Activated CD4-positive, alpha-beta T cell treated with anti-CD3 and anti-CD28 coated beads, Interleukin-2, amount 10 ng/mL, durations not matched to agents 24 days and 14 days (primary cell): Measurements from ENCODE around the gene WAPL. TPM values are rescaled to one million over a fixed set of nuclear protein-coding genes. Genes with fewer than 3 reads are reported as not detected.

Source experiments
- DNase-seq: peaks from one replicate; pipeline ENCODE4 v3.0.0; 2022
- H3K27ac Mint-ChIP-seq: one replicate; pipeline ENCODE4 v1.8.0; 2022; ENCODE audit warnings: mild to moderate bottlenecking, mixed read lengths
- H3K27me3 Mint-ChIP-seq: one replicate; pipeline ENCODE4 v1.8.0; 2022; ENCODE audit warnings: mixed read lengths
- H3K36me3 Mint-ChIP-seq: one replicate; pipeline ENCODE4 v1.8.0; 2022; ENCODE audit warnings: low read depth, mild to moderate bottlenecking, mixed read lengths
- H3K4me1 Mint-ChIP-seq: one replicate; pipeline ENCODE4 v1.8.0; 2021; ENCODE audit warnings: mixed read lengths
- H3K4me3 Mint-ChIP-seq: one replicate; pipeline ENCODE4 v1.8.0; 2022; ENCODE audit warnings: mild to moderate bottlenecking, moderate library complexity, mixed read lengths
- H3K9me3 Mint-ChIP-seq: one replicate; pipeline ENCODE4 v1.8.0; 2021; ENCODE audit warnings: mixed read lengths
- intact Hi-C: fragments of 100-400 bp; cut with micrococcal nuclease; formaldehyde crosslinking; loops from one replicate; pipeline ENCODE4 v1.15.1; 2023
- total RNA-seq: library from RNA; stranded (reverse); gene quantifications from 2 replicates; pipeline ENCODE4 v1.2.3, GENCODE V29; 2022

WAPL gene
- total RNA-seq, 1 donor from 2014 or later, result 50.6 TPM

DNA sequence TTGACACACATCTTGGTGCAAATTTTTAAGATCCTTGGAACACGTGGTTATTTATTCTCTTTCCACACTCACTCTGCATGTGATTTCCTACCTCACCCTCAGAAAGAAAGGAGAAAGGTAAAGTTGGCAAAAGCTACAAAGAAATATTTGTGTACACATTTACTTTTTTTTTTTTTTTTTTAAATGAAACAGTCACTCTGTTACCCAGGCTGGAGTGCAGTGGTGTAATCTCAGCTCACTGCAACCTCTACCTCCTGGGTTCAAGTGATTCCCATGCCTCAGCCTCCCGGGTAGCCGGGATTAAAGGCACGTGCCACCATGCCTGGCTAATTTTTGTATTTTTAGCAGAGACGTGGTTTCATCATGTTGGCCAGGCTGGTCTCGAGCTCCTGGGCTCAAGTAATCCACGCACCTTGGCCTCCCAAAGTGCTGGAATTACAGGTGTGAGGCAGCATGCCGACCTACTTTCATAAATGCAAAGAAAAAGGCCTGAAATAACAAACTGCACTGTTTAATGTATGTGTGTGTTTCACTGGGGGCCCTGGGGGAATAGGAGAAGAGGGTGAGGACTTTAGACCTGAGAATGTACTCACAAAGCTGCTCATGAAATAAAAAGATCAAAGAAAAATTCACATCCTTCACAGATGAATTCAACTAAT, 83.4 kb downstream of the WAPL start:
- H3K36me3 Mint-ChIP-seq, result peaks cover 56% of the 10 kb centered on the region
- H3K27ac Mint-ChIP-seq, result no peak overlapping the region
- peaks cover 26% of the 10 kb centered on the region for H3K4me1 Mint-ChIP-seq
- no peaks in the 10 kb centered on the region for H3K27me3 Mint-ChIP-seq
- intact Hi-C loops, result no loop called here
- no peaks in the 10 kb centered on the region for H3K9me3 Mint-ChIP-seq
- DNase-seq, result no peak
- no peak overlapping the region for H3K4me3 Mint-ChIP-seq

DNA sequence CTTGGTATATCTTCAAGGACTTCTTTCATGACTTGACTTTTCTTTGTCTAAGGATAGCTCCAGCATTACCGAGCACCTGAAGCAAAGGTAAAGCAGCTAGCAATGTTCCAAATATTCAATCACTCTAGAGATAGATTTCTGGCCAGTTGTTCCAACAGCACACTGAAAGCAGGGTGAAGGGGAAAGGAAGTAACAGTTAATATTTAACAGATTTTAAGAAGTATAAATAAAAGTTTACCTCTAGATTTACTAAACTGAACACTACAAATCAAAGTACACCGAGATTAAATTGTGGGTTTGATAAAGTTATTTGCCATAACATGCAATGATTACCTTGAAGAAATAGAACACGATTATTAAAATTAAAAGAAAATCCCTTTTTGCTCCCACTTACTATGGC, 84.1 kb downstream of the WAPL start:
- DNase-seq, result no peak
- peaks cover 26% of the 10 kb centered on the region for H3K4me1 Mint-ChIP-seq
- no peaks in the 10 kb centered on the region for H3K9me3 Mint-ChIP-seq
- peaks cover 53% of the 10 kb centered on the region for H3K36me3 Mint-ChIP-seq
- no peak overlapping the region for H3K27ac Mint-ChIP-seq
- intact Hi-C loops, result no loop called here
- no peaks in the 10 kb centered on the region for H3K27me3 Mint-ChIP-seq
- no peak overlapping the region for H3K4me3 Mint-ChIP-seq

DNA sequence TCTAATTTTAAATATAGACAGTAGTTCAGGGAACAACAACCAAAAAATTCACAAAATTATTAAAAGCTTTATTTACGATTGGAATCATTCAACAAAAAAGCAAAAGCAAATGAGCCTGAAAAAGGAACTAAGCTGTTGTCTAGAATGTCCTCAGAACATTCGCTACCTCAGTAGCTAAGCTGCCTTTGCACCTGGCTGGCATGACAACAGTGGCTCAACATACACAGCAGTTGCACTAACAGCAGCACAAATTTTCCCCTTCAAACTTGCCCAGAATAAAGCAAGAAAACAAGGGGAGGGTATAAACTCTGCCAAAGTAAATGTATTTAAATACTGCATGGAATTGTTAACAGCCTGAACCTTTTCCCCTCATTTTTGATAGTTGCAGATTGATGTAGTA, 84.6 kb downstream of the WAPL start:
- Mint-ChIP-seq H3K4me1 (peaks cover 26% of the 10 kb centered on the region), H3K27ac (no peak overlapping the region), H3K36me3 (peaks cover 51% of the 10 kb centered on the region), H3K27me3 (no peaks in the 10 kb centered on the region), H3K9me3 (no peaks in the 10 kb centered on the region), H3K4me3 (no peak overlapping the region)
- intact Hi-C loops, result no loop called here
- no peak for DNase-seq

DNA sequence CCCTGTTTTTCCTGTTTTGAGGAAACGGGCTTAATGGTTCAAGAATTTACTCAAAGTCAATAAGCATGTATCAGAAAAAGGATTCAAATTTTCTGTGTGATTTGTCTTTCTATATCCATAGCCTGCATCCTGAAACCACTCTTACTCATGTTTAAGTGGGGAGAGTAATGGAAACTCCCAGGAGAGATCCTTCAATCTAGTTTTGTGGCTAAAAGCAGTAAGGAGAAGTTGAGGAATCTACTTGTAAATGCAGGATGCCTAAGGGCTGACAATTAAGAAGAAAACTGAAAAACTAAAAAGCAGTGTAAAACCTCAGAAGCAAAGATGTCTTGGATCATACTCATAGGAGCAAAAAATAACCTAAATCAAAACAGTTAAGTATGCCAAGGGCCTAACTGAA, 86.9 kb downstream of the WAPL start:
- Mint-ChIP-seq H3K27ac (no peak overlapping the region), H3K36me3 (peaks cover 32% of the 10 kb centered on the region), H3K9me3 (no peaks in the 10 kb centered on the region), H3K27me3 (no peaks in the 10 kb centered on the region), H3K4me1 (peaks cover 13% of the 10 kb centered on the region), H3K4me3 (no peak overlapping the region)
- DNase-seq, result no peak
- intact Hi-C loops, result no loop called here

DNA sequence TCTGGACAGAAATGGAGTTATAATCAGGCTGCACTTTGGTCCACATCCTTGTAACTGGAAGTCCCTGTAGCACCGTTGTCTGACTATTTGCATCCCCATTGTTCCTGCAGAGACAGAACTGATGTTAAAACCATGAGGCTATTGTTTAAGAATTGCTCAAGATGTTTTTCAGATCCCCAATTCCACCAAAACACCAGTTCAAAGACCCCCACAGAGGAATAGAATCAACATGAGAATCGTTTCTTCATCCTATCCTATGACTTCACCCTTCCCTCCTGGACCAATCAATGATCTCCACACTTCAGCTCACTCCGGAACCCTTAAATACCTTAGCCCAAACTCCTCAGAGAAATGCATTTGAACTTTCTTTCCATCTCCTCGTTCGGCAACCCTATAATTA, 97.9 kb downstream of the WAPL start:
- no peak for DNase-seq
- Mint-ChIP-seq H3K27ac (no peak overlapping the region), H3K4me1 (peaks cover 4% of the 10 kb centered on the region), H3K36me3 (no peaks in the 10 kb centered on the region), H3K4me3 (no peak overlapping the region), H3K9me3 (no peaks in the 10 kb centered on the region), H3K27me3 (peaks cover 13% of the 10 kb centered on the region)
- intact Hi-C loops, result no loop called here

DNA sequence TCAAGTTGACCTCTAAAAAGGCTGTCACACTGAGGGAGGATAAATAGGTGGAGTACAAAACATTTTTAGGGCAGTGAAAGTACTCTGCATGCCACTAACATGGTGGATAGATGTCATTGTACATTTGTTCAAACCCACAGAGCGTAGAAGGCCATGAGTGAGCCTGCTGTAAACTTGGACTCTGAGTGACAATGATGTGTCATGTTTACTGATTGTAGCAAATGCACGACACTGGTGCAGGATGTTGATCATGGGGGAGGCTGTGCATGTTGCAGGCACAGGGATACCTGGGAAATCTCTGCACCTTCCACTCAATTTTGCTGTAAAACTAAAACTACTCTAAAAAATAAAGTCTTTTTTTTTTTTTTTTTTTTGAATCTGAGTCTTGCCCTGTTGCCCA, 102.5 kb downstream of the WAPL start:
- H3K4me1 Mint-ChIP-seq, result peaks cover 15% of the 10 kb centered on the region
- intact Hi-C loops, result loop anchor here (10.0 kb wide), 1 partner anchor 676 kb away; the partner anchor contains the start of genes GLUD1 and SHLD2
- no peak overlapping the region for H3K4me3 Mint-ChIP-seq
- H3K27ac Mint-ChIP-seq, result no peak overlapping the region
- no peaks in the 10 kb centered on the region for H3K36me3 Mint-ChIP-seq
- H3K27me3 Mint-ChIP-seq, result peaks cover 6% of the 10 kb centered on the region
- DNase-seq, result no peak
- H3K9me3 Mint-ChIP-seq, result no peaks in the 10 kb centered on the region

DNA sequence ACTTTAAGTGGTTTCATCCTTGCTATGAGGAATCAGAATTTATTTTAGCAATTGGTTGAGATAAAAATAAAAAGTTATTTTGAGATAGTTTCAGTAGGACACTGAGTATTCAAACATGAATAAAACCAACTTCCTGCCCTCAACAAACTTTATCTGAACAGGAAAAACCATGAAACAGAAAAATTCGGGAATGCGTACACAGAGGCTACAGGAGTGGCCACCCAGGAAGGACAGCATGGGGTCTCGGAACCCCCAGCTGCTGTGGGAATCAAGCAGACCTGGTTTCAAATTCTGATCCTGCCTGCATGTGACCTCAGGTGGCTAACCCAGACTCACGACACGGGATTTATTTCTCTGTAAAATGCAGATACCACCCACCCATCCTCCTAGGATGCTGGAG, 106.0 kb downstream of the WAPL start:
- H3K27ac Mint-ChIP-seq, result peak overlapping the region; percentile 44
- H3K4me3 Mint-ChIP-seq, result no peak overlapping the region
- intact Hi-C loops, result loop anchor here (10.0 kb wide), 1 partner anchor 679 kb away; the partner anchor contains the start of genes GLUD1 and SHLD2
- H3K4me1 Mint-ChIP-seq, result peaks cover 39% of the 10 kb centered on the region
- H3K27me3 Mint-ChIP-seq, result no peaks in the 10 kb centered on the region
- DNase-seq, result no peak
- H3K9me3 Mint-ChIP-seq, result peaks cover 6% of the 10 kb centered on the region
- H3K36me3 Mint-ChIP-seq, result peaks cover 6% of the 10 kb centered on the region

DNA sequence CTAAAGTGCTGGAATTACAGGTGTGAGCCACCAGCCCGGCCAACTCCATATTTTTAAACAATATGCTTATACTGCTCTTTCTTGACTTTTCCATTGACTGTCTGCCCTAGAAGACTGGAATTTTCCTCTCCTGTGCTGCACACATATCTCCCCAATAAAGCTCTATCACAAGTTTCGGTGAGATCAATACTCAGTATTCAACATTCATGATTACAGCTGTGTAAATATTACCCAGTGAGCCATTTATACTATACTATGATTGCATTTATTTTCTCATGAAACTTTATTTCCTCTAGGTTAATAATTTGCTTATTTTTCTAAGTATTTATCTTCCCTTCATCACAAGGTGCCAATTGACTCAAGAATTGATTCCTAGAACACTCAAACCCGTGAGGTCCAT, 106.5 kb downstream of the WAPL start:
- no peaks in the 10 kb centered on the region for H3K27me3 Mint-ChIP-seq
- intact Hi-C loops, result loop anchor here (10.0 kb wide), 1 partner anchor 680 kb away; the partner anchor contains the start of genes GLUD1 and SHLD2
- H3K4me1 Mint-ChIP-seq, result peaks cover 39% of the 10 kb centered on the region
- H3K9me3 Mint-ChIP-seq, result peaks cover 6% of the 10 kb centered on the region
- peaks cover 6% of the 10 kb centered on the region for H3K36me3 Mint-ChIP-seq
- H3K27ac Mint-ChIP-seq, result no peak overlapping the region
- no peak for DNase-seq
- H3K4me3 Mint-ChIP-seq, result no peak overlapping the region

DNA sequence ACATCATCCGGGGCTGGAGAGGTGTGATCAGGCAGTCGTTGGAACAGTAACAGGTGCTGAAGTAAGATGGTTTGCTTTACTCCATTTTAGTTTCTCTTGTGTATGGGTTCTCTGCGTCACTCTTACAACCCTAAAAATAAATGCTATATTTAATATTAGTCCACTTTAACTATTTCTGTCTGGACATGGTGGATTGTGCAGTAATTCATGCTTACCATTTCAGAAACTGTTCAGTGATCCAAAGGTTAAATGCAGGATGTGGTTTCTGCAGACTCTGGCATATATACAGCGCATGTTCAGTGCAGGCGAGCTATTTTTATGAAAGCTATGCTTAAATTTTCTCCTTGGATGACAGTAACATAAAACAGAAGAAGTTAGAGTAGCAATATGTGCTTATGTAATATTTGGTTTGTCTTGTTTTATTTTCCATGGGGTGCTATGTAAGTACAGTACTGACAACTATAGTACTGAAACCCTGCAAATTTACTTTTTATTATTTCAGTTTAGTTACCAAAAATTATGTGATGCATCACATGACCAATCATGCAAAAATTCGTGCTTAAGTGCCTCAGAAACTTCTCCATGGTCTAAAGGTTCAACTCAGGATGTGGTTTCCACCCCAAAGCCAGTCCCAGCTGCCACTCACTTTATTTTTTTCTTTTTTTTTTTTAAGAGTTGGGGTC, 108.4 kb downstream of the WAPL start:
- peaks cover 6% of the 10 kb centered on the region for H3K9me3 Mint-ChIP-seq
- intact Hi-C loops, result loop anchor here (1.0 to 10.0 kb wide), 2 partner anchors 108 to 682 kb away; partner anchors contain the start of genes GLUD1, SHLD2 and WAPL
- peaks cover 6% of the 10 kb centered on the region for H3K36me3 Mint-ChIP-seq
- DNase-seq, result peak; percentile 80
- peak overlapping the region; percentile 62 for H3K4me3 Mint-ChIP-seq
- no peaks in the 10 kb centered on the region for H3K27me3 Mint-ChIP-seq
- peaks cover 36% of the 10 kb centered on the region for H3K4me1 Mint-ChIP-seq
- H3K27ac Mint-ChIP-seq, result peak overlapping the region; percentile 92

DNA sequence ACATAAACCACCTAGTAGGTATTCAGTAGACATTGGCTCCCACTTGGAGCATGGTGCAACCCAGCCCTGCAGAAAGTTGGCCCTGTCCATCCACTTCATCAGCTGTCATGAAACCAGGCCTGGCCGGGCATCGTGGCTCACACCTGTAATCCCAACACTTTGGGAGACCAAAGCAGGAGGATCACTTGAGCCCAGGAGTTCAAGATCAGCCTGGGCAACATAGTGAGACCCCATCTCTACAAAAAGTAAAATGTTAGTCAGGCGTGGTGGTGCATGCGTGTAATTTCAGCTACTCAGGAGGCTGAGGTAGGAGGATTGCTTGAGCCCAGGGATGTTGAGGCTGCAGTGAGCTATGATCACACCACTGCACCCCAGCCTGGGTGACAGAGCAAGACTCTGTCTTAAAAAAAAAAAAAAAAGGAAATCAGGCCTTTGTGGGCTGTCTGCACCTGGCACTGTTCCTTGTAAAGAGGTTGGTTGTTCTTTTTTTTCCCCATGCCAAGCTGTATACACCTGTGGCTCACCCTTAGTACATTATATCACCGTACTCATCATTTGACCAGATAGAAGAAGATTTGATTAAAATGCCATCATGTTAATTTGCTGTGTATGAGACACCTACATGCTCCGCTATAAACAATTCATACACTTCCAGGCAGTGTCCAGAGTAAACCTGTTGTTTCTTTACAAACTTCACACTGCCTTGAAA, 109.6 kb downstream of the WAPL start:
- peak overlapping the region; percentile 92 for H3K27ac Mint-ChIP-seq
- H3K36me3 Mint-ChIP-seq, result peaks cover 6% of the 10 kb centered on the region
- DNase-seq, result no peak
- H3K4me1 Mint-ChIP-seq, result peaks cover 36% of the 10 kb centered on the region
- peak overlapping the region; percentile 78 for H3K4me3 Mint-ChIP-seq
- intact Hi-C loops, result loop anchor here (1.0 to 10.0 kb wide), 2 partner anchors 11 to 683 kb away; partner anchors contain the start of genes GLUD1 and SHLD2
- H3K27me3 Mint-ChIP-seq, result no peaks in the 10 kb centered on the region
- peaks cover 6% of the 10 kb centered on the region for H3K9me3 Mint-ChIP-seq

DNA sequence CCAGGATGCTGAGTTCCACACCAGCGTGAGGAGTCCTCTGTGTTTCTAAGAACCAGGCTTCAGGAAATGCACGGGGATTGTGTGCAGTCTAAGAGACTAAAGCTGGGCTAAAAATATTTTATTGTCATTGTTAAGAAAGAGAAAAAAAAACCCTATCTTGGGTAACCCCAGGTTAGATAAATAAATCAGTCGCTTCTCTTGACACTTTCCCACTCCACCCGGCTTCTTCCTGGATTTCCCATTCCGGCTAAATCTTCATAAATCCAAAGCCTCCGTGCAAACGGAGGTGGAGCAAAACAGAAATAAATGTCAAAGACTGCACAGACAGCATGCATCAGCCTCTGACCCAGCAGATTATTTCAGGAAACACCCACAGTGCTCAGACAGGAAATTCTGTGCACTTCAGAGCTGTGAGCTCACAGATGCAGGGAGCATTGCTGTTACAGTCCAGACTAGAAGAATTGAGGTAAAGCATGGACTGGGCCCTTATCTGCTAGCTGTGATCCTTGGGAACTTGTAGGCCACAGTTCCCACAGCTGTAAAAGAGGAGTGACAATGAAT, 110.2 kb downstream of the WAPL start:
- Mint-ChIP-seq H3K27me3 (no peaks in the 10 kb centered on the region), H3K27ac (peak overlapping the region; percentile 92), H3K9me3 (peaks cover 6% of the 10 kb centered on the region), H3K36me3 (peaks cover 6% of the 10 kb centered on the region), H3K4me3 (peak overlapping the region; percentile 78), H3K4me1 (peaks cover 36% of the 10 kb centered on the region)
- DNase-seq, result peak; percentile 83
- intact Hi-C loops, result loop anchor here (1.0 to 10.0 kb wide), 2 partner anchors 10 to 683 kb away; partner anchors contain the start of genes GLUD1 and SHLD2

DNA sequence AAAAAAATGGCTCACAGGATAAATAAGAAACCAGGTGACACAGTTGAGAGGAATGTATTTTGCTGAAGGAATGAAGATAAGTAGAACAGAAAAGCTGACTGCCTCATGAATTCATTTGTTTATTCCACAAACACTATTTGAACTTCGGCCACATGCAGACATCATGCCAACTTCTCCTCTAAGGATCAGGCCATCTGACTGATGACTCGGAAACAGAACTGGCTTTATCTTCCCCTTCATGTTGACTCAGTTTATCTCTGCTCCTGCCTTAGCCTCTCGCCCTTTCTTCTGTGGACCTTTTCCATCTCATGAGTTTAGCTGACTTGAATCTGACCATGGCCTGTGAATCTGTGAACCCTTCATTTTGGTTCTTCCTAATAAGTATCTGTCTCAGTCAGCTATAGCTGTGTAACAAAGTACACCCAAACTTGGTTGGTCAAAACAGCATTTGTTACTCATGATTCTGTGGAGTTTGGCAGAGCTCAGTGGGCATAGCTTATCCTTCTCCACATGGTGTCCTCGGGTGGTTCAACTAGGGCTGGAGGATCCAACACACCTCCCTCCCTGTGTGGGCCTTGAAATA, 111.0 kb downstream of the WAPL start:
- no peaks in the 10 kb centered on the region for H3K27me3 Mint-ChIP-seq
- intact Hi-C loops, result loop anchor here (1.0 to 10.0 kb wide), 2 partner anchors 9 to 684 kb away; partner anchors contain the start of genes GLUD1 and SHLD2
- H3K27ac Mint-ChIP-seq, result peak overlapping the region; percentile 92
- H3K9me3 Mint-ChIP-seq, result peaks cover 6% of the 10 kb centered on the region
- peaks cover 6% of the 10 kb centered on the region for H3K36me3 Mint-ChIP-seq
- no peak for DNase-seq
- H3K4me3 Mint-ChIP-seq, result peak overlapping the region; percentile 78
- H3K4me1 Mint-ChIP-seq, result peaks cover 34% of the 10 kb centered on the region

DNA sequence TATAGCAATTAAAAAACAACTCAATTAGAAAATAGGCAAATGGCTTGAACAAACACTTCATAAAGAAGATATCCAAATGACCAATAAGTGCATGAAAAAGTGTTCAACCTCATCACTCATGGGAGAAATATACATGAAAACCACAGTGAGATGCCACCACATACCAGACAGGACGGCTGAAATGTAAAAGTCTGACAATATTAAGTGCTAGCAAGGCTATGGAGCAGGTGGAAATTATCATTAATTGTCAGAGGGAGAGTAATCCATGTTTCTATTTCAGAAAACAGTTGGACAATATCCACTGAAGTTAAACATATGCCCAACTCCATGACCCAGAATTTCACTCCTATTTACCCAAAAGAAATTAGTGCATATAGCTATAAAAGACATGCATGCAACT, 112.4 kb downstream of the WAPL start:
- Mint-ChIP-seq H3K9me3 (peaks cover 6% of the 10 kb centered on the region), H3K4me1 (peaks cover 28% of the 10 kb centered on the region), H3K36me3 (peaks cover 6% of the 10 kb centered on the region), H3K4me3 (no peak overlapping the region), H3K27ac (no peak overlapping the region), H3K27me3 (no peaks in the 10 kb centered on the region)
- intact Hi-C loops, result loop anchor here (10.0 kb wide), 1 partner anchor 346 kb away; the partner anchor contains the start of gene BMPR1A
- DNase-seq, result no peak
